MM.1S (cell line): ENCODE data around the gene KTN1.

Source experiments
- DNase-seq: peaks from one replicate; pipeline ENCODE4 v3.0.0-alpha.2; 2015
- H2AFZ ChIP-seq: fragments of 300-600 bp; sonication (generic); 2 replicates; pipeline ENCODE4 v1.6.0; 2016; ENCODE audit warnings: antibody characterized with exemption, low read length
- H3F3A ChIP-seq: fragments of 300-600 bp; sonication (generic); 2 replicates; pipeline ENCODE4 v1.6.1; 2016; ENCODE audit warnings: mild to moderate bottlenecking, antibody characterized with exemption, low read length, moderate library complexity, mixed read lengths; ENCODE audit not compliant: insufficient read depth
- H3K27ac ChIP-seq: fragments of 300-600 bp; sonication (generic); 2 replicates; pipeline ENCODE4 v1.5.1; 2016; ENCODE audit warnings: mild to moderate bottlenecking, low read length
- H3K27me3 ChIP-seq: fragments of 300-600 bp; sonication (generic); replicated peaks from 2 replicates; pipeline ENCODE4 v1.6.0; 2016; ENCODE audit warnings: low read length; ENCODE audit not compliant: insufficient read depth
- H3K36me3 ChIP-seq: fragments of 300-600 bp; sonication (generic); replicated peaks from 2 replicates; pipeline ENCODE4 v1.6.1; 2016; ENCODE audit warnings: mild to moderate bottlenecking, low read length, mixed read lengths; ENCODE audit not compliant: insufficient read depth
- H3K4me1 ChIP-seq: fragments of 300-600 bp; sonication (generic); 2 replicates; pipeline ENCODE4 v1.6.1; 2016; ENCODE audit warnings: low read length, mixed read lengths
- H3K4me2 ChIP-seq: fragments of 300-600 bp; sonication (generic); 2 replicates; pipeline ENCODE4 v1.6.0; 2016; ENCODE audit warnings: low read depth, low read length
- H3K4me3 ChIP-seq: fragments of 300-600 bp; sonication (generic); 2 replicates; pipeline ENCODE4 v1.5.1; 2016; ENCODE audit warnings: low read length, mixed read lengths
- H3K79me2 ChIP-seq: fragments of 300-600 bp; sonication (generic); 2 replicates; pipeline ENCODE4 v1.6.1; 2016; ENCODE audit warnings: mixed run types, low read length, mixed read lengths
- H3K9ac ChIP-seq: fragments of 300-600 bp; sonication (generic); 2 replicates; pipeline ENCODE4 v1.6.1; 2016; ENCODE audit warnings: low read length, mixed read lengths
- H3K9me2 ChIP-seq: fragments of 300-600 bp; sonication (generic); replicated peaks from 2 replicates; pipeline ENCODE4 v1.6.1; 2016; ENCODE audit warnings: mild to moderate bottlenecking, low read length, mixed read lengths; ENCODE audit not compliant: insufficient read depth
- H3K9me3 ChIP-seq: fragments of 300-600 bp; sonication (generic); replicated peaks from 2 replicates; pipeline ENCODE4 v1.6.1; 2016; ENCODE audit warnings: mild to moderate bottlenecking, low read length, mixed read lengths; ENCODE audit not compliant: insufficient read depth
- H4K20me1 ChIP-seq: fragments of 300-600 bp; sonication (generic); 2 replicates; pipeline ENCODE4 v1.6.1; 2016; ENCODE audit warnings: mild to moderate bottlenecking, low read length, moderate library complexity, mixed read lengths; ENCODE audit not compliant: insufficient read depth
- CTCF ChIP-seq: fragments of 300-600 bp; sonication (generic); IDR thresholded peaks from 2 replicates; pipeline ENCODE4 v1.5.1; 2016; ENCODE audit warnings: antibody characterized with exemption, low read length, mixed read lengths
- EZH2 ChIP-seq: fragments of 300-600 bp; sonication (generic); optimal IDR thresholded peaks from 2 replicates; pipeline ENCODE3; 2017; ENCODE audit warnings: low read depth, mild to moderate bottlenecking, antibody characterized with exemption, low read length, mixed read lengths
- EZH2phosphoT487 ChIP-seq: fragments of 300-600 bp; sonication (generic); IDR thresholded peaks from 2 replicates; pipeline ENCODE4 v1.6.1; 2018; ENCODE audit warnings: antibody characterized with exemption, low read length

The KTN1 gene

GRCh38 chr14:55579724-55580469, at the start of gene KTN1:
Gene KTN1, plus strand, starts transcription at chr14:55580207. Its CDS starts 31,842 bp downstream, at chr14:55612049.
- no peaks in the 10 kb centered on the region for H3K9me2 ChIP-seq
- peaks cover 45% of the 10 kb centered on the region for H3K79me2 ChIP-seq
- TF ChIP-seq CTCF = no peak
- no peak for TF ChIP-seq EZH2phosphoT487
- no peak for TF ChIP-seq EZH2
- H3K9me3 ChIP-seq = no peaks in the 10 kb centered on the region
- peak within 1 kb of the TSS; percentile 63 for H3K4me2 ChIP-seq
- DNase-seq = peak; percentile 70
- H4K20me1 ChIP-seq = no peaks in the 10 kb centered on the region
- H3K4me1 ChIP-seq = 0 out of 2 replicates have a peak, but pooled peaks cover 3% of the 10 kb centered on the region
- no peaks in the 10 kb centered on the region for H3K27me3 ChIP-seq
- H3F3A ChIP-seq = peaks cover 2% of the 10 kb centered on the region; the same call in 1 of the 2 replicates
- peak within 1 kb of the TSS; percentile 74 for H3K4me3 ChIP-seq
- H3K36me3 ChIP-seq = no peaks in the 10 kb centered on the region
- H3K9ac ChIP-seq = peak within 1 kb of the TSS; percentile 71
- H3K27ac ChIP-seq = peak within 1 kb of the TSS; percentile 43; the same call in 1 of the 2 replicates
- H2AFZ ChIP-seq = peak within 1 kb of the TSS; percentile 67

GRCh38 chr14:55530464-55530863, 49.5 kb upstream of the KTN1 start:
- no peaks in the 10 kb centered on the region for H3K36me3 ChIP-seq
- no peaks in the 10 kb centered on the region for H3K4me1 ChIP-seq
- H2AFZ ChIP-seq = no peak overlapping the region
- no peaks in the 10 kb centered on the region for H3K79me2 ChIP-seq
- no peak for DNase-seq
- no peaks in the 10 kb centered on the region for H3K9me3 ChIP-seq
- no peaks in the 10 kb centered on the region for H3K9me2 ChIP-seq
- H3K27ac ChIP-seq = no peak overlapping the region
- no peak overlapping the region for H3K9ac ChIP-seq
- H3K27me3 ChIP-seq = no peaks in the 10 kb centered on the region
- H3F3A ChIP-seq = no peaks in the 10 kb centered on the region
- no peaks in the 10 kb centered on the region for H4K20me1 ChIP-seq
- no peak for TF ChIP-seq CTCF
- TF ChIP-seq EZH2 = no peak
- no peak for TF ChIP-seq EZH2phosphoT487
- no peak overlapping the region for H3K4me2 ChIP-seq
- no peak overlapping the region for H3K4me3 ChIP-seq

GRCh38 chr14:55532645-55533344, 47.2 kb upstream of the KTN1 start:
- H3K4me1 ChIP-seq = no peaks in the 10 kb centered on the region
- no peak overlapping the region for H3K4me3 ChIP-seq
- no peaks in the 10 kb centered on the region for H3K9me2 ChIP-seq
- H3K27me3 ChIP-seq = no peaks in the 10 kb centered on the region
- no peak for DNase-seq
- H3K27ac ChIP-seq = no peak overlapping the region
- TF ChIP-seq EZH2phosphoT487 (no peak), CTCF (no peak), EZH2 (no peak)
- no peaks in the 10 kb centered on the region for H3F3A ChIP-seq
- no peaks in the 10 kb centered on the region for H3K79me2 ChIP-seq
- no peaks in the 10 kb centered on the region for H4K20me1 ChIP-seq
- H3K36me3 ChIP-seq = no peaks in the 10 kb centered on the region
- no peak overlapping the region for H3K4me2 ChIP-seq
- no peak overlapping the region for H2AFZ ChIP-seq
- no peaks in the 10 kb centered on the region for H3K9me3 ChIP-seq
- no peak overlapping the region for H3K9ac ChIP-seq
